GM19468 (cell line): ENCODE measurements around the gene BRSK1.
"Not testable (repeated sequence)": the region's sequence is repeated elsewhere in the genome, so short reads cannot be mapped to it uniquely, and the experiment has no call there.

Experiments used
- ATAC-seq: cut with Tn5 transposase; IDR thresholded peaks from one replicate; pipeline ENCODE4 v1.9.1; 2021; ENCODE audit warnings: mild to moderate bottlenecking, moderate library complexity, moderate number of reproducible peaks; ENCODE audit not compliant: unreplicated experiment; ENCODE audit errors: extremely low read depth

The BRSK1 gene

GRCh38 chr19:55321466-55322137, 37.8 kb downstream of the BRSK1 start:
- no peak for ATAC-seq

GRCh38 chr19:55322204-55322885, 38.5 kb downstream of the BRSK1 start:
- no peak for ATAC-seq

GRCh38 chr19:55324662-55325061, 40.9 kb downstream of the BRSK1 start:
- no peak for ATAC-seq

GRCh38 chr19:55325172-55325571, 41.4 kb downstream of the BRSK1 start, which contains the start of gene TMEM150B:
Gene TMEM150B, minus strand, starts transcription at chr19:55325341. Its CDS starts 4,305 bp downstream, at chr19:55321036.
- ATAC-seq, result no peak

GRCh38 chr19:55328774-55329318, 45.0 kb downstream of the BRSK1 start:
- not testable (repeated sequence) for ATAC-seq

GRCh38 chr19:55329791-55330190, 46.0 kb downstream of the BRSK1 start:
- not testable (repeated sequence) for ATAC-seq

GRCh38 chr19:55333870-55334269, 50.1 kb downstream of the BRSK1 start:
- ATAC-seq, result no peak

- no peak for ATAC-seq
Observed at GRCh38 chr19:55336101-55336500, 52.3 kb downstream of the BRSK1 start.

- peak; percentile 89 for ATAC-seq
Observed at GRCh38 chr19:55339105-55339888, 55.5 kb downstream of the BRSK1 start, which contains the start of gene KMT5C. Gene KMT5C, plus strand, starts transcription at chr19:55339876. Its CDS starts 2,061 bp downstream, at chr19:55341937.

GRCh38 chr19:55339889-55340783, 56.3 kb downstream of the BRSK1 start:
- ATAC-seq, result no peak

- no peak for ATAC-seq
Observed at GRCh38 chr19:55340784-55341147, 57.0 kb downstream of the BRSK1 start.

- ATAC-seq, result no peak
Observed at GRCh38 chr19:55341171-55341588, 57.4 kb downstream of the BRSK1 start.

GRCh38 chr19:55341595-55342531, 58.1 kb downstream of the BRSK1 start:
- ATAC-seq, result no peak

- ATAC-seq, result no peak
Observed at GRCh38 chr19:55344444-55344843, 60.6 kb downstream of the BRSK1 start.

GRCh38 chr19:55345101-55345817, 61.5 kb downstream of the BRSK1 start:
- ATAC-seq, result no peak

- no peak for ATAC-seq
Observed at GRCh38 chr19:55345818-55346724, 62.3 kb downstream of the BRSK1 start.
